Melanocyte of skin (primary cell): ENCODE measurements around the gene PLA2G5. TPM values are rescaled to one million over a fixed set of nuclear protein-coding genes. Genes with fewer than 3 reads are reported as not detected.

Source experiments
- total RNA-seq, 2 donors: library from RNA; depleted of rRNA; stranded (reverse); fragments of >200 nt; gene quantifications; 2 replicates each; pipeline ENCODE4 v1.2.3, GENCODE V29; 2012

PLA2G5 gene, protein sequence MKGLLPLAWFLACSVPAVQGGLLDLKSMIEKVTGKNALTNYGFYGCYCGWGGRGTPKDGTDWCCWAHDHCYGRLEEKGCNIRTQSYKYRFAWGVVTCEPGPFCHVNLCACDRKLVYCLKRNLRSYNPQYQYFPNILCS
- not detected for total RNA-seq

DNA sequence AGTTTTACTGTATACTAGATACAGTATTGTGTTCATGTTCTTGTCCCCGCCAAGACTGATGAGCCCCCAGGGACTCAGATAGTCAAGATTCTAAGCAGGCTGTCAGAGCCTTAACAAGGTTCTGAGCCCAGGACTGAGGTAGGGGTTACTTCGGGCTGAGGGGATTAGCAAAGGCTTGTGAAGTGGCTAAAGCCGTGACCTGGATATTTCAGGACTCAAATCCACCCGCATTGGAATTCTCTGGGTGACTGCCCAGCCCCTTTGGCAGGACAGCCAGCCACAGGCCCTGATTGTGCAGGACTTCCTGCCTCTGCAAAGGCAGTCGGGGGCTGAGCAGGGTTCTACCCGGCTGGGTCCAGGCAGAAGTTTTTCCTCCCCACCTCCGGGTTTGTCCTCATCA, at the start of gene PLA2G5:
PLA2G5 (plus strand) TSS at position 321 of the 400 bp plus-strand sequence. CDS start 14,637 bp downstream, outside the sequence.

DNA sequence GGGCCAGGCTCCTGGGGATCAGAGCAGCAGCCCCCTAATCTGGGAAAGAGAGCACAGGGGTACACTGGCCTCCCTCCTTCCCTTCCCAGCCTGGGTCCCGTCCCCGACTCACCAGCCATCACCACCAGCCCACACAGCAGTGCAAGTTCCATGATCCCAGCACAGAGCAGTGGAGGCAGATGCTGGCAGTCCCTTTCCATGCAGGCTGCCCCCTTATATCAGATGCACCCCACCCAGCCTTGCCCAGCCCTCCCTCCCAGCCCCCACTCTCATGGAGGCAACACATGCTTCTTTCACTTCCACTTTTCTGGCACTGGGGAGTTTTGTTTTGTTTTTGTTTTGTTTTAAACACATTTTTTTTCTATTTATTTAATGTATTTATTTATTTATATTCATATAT, 49.4 kb downstream of the PLA2G5 start, which contains the start of gene PLA2G2D:
PLA2G2D (minus strand) TSS at position 190 of the 400 bp plus-strand sequence; CDS start at position 152, 38 bp downstream.

DNA sequence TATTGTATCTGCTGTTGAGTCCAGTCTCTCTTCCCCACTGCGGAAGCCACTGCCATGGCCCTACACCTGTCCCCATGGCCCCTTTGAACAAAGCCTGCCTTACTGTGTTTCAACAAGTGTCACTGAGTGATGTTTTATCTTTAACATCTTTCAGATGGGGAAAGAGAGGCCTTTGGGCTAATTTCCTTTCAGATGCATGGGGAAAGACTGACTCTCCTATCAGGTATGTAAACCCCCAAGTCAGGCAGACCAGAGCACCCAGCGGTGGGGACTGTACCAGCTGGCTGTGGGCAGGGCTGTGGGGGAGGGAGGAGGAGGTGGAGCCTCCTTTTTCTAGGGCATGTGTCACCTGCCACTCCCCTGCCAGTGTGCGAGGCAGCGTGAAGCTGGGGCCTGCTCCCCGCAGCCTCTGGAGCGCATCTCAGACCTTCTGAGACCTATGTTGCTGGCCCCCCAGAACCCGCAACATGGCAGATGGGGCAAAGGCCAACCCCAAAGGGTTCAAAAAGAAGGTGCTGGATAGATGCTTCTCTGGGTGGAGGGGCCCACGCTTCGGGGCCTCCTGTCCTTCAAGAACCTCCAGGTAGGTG, 69.1 kb downstream of the PLA2G5 start, which contains the start of gene PLA2G2F:
PLA2G2F (plus strand) TSS at position 363 of the 590 bp plus-strand sequence; CDS start at position 468, 105 bp downstream.

Other genes starting within 250 kb of the PLA2G5 start
- gene OTUD3, start 187.8 kb upstream of the PLA2G5 start, total RNA-seq = 1 to 10 TPM; 2.1 to 3.3 TPM
- gene PLA2G2E, start 146.6 kb upstream of the PLA2G5 start, total RNA-seq = not detected
- not detected for gene PLA2G2A, start 90.6 kb upstream of the PLA2G5 start, total RNA-seq
- not detected for gene PLA2G2D, start 49.3 kb downstream of the PLA2G5 start, total RNA-seq
- gene PLA2G2F, start 69.1 kb downstream of the PLA2G5 start, total RNA-seq = not detected
- gene UBXN10, start 115.9 kb downstream of the PLA2G5 start, total RNA-seq = under 1 TPM; 0.33 to 0.34 TPM
- not detected for gene PLA2G2C, start 116.3 kb downstream of the PLA2G5 start, total RNA-seq
- gene VWA5B1, start 220.7 kb downstream of the PLA2G5 start, total RNA-seq = not detected